ENCODE results near the gene SSTR3.
A peak's percentile ranks its signal among the peaks of the same experiment; 100 is the strongest.

SSTR3 gene

DNA sequence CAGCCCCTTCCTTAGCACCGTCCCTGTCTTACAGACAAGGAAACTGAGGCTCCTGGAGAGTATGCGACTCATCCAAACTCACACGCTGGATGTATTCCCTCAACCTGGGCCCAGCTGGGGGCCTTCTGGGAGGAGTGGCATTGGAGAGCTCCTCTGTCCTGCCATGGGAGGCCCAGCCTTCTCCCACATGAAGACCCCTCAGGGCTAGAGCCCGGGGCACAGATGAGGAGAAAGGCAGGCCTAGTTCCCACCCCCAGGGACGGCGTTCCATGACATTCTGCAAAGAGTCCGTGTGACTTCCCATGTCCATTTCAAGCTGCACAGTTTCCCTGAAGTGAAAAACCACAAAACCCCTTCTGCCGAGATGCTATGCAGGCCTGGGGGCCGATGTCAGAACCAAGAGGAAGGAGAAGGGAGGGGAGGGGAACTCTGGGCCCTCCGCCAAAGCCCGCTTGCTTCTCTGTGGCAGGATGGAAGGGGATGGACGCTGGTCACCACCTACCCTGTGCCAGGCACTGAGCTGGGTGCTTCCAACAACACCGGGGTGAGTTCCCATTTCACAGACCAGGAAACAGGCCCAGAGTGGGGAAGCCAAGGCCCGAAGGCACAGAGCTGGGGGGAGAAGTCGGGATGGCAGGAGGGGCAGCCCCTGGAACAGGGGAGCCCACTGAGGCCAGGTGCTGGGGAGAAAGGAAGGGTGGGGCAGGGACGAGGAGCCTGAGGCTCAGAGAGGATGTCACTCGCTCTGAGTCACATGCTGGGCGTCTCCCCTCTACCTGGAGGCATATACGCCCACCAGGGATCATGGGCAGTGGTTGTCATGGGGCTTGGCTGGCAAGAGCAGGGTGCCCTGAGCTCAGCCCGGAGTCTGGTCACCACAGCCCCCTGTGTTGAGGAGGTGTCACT, 16.1 kb upstream of the SSTR3 start:
- DNase-seq: peak; percentile 63

GRCh38 chr22:37226514-37226913, 14.2 kb upstream of the SSTR3 start:
- DNase-seq: no peak

DNA sequence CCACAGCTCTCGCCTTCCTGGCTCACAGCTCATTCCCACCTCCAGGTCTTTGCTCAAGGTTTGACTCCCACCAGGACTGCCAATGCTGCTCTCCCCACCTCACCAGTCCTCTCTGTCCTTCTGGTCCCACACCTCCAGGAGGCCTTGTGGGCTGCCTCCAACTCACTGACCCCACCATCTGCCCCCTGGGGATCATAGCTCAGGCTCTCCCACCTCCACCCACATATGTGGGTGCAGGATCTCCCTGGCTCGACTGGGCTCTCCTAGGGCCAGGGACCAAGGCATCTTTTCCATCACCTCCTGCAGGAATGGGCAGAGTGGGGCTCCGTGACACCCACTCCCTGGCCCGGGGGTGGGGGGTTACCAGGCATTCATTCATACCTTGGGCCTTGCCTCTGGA, 13.8 kb upstream of the SSTR3 start:
- no peak for DNase-seq

GRCh38 chr22:37225481-37225880, 13.2 kb upstream of the SSTR3 start:
- no peak for DNase-seq

DNA sequence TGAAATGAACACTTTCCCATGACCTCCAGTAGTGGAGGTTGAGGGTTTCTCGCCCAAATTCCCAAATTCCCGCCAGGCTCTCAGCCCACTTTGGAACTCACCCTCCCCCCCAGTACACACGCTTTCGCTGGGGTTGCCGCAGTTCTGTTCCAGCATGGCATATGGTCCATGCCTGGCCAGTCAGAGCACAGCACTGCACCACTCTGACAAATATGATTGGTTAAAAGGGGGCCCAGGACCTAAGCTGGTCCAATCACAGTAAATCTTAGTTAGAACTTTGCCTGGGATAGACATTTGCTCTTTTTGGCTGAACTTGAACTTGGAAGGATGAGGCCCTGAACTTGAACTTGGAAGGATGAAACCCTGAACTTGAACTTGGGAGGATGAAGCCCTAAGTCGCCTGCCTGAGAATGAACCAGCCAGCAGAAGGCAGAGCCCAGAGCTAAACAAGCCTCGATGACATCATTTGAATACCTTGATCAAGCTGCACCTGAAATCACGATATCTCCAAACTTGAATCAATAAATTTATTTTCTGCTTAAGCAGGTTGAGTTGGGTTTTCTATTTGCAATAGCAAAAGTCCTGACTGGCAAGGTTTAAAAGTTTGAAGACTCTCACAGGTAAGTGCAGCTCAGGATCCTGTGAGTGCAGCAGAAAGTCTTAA, 12.6 kb upstream of the SSTR3 start:
- DNase-seq: no peak

GRCh38 chr22:37223965-37224551, 11.8 kb upstream of the SSTR3 start:
- DNase-seq: no peak

GRCh38 chr22:37222440-37222971, 10.2 kb upstream of the SSTR3 start:
- DNase-seq: peak; percentile 72

- DNase-seq: no peak
Observed at GRCh38 chr22:37221424-37222333, 9.4 kb upstream of the SSTR3 start.

DNA sequence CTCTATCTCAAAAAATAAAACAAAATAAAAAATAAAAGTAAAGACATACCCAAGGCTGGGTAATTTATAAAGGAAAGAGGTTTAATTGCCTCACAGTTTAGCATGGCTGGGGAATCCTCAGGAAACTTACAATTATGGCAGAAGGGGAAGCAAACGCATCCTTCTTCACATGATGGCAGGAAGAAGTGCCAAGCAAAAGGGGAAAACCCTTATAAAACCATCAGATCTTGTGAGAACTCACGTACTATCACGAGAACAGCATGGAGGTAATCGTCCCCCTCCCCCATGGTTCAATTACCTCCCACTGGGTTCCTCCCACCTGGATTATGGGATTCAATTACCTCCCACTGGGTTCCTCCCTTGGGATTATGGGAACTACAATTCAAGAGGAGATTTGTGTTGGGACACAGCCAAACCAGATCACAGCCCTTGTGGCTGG, 8.3 kb upstream of the SSTR3 start:
- DNase-seq: no peak

- peak; percentile 42 for DNase-seq
Observed at GRCh38 chr22:37219533-37219932, 7.3 kb upstream of the SSTR3 start.

DNA sequence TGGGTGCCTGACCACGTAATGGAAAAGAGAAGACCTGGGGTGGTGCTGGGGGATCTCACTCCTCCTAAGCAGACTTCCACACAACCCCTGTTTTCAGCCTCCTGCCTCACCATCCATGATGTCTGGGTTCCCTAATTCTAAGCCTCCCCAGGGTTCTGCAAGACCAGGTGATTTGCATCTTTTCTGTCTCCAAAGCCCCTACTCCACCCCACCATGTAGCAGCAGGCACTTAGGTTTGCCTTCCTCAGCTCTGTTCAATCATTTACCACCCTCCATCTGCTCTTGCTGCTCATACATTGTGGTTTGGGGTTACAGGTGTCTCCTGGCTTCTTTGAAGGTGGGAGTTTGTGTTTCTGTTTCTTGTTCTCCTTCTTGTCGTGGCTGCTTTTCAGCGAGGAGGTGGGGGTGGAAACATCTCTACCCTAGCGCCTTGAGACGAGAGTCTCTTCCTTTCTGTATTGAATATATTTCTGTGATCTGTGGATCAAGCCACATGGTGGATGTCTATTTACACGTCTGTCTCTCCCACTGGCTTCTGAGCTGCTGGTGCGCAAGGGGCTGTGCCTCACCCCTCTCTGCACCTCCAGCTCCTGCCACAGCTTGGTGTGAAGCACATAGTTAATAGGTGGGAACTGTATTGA, 6.6 kb upstream of the SSTR3 start:
- DNase-seq: peak; percentile 79

DNA sequence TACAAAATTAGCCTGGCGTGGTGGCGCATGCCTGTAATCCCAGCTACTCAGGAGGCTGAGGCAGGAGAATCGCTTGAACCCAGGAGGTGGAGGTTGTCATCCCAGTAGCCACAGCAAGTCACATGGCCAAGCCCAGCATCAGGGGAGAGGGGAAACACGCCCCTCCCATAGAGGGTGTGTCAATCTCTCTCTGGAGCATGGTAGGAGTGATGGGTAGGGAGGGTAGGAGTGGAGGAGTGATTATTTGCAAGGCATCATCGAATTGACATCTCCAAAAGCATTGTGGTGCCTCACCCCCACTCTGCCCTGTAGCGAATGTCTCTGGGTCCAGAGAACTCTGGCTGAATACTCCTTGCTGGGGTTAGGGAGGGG, 6.1 kb upstream of the SSTR3 start:
- DNase-seq: peak; percentile 43

GRCh38 chr22:37215890-37216289, 3.6 kb upstream of the SSTR3 start:
- DNase-seq: no peak

DNA sequence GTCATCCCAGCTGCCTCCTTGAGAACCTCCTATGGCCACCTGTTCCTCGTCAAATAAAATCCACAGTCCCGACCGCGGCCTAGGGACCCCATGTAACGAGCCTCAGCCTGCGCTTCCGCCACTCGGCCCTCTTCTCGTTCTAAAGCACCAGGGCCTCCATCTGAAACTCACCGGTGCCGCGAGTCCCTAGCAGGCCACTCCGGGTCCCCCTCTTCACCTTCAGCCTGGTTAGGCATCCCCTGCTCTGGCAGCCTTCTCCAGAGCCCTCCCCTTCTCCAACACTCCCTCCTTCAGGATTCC, 2.4 kb upstream of the SSTR3 start:
- DNase-seq: no peak

DNA sequence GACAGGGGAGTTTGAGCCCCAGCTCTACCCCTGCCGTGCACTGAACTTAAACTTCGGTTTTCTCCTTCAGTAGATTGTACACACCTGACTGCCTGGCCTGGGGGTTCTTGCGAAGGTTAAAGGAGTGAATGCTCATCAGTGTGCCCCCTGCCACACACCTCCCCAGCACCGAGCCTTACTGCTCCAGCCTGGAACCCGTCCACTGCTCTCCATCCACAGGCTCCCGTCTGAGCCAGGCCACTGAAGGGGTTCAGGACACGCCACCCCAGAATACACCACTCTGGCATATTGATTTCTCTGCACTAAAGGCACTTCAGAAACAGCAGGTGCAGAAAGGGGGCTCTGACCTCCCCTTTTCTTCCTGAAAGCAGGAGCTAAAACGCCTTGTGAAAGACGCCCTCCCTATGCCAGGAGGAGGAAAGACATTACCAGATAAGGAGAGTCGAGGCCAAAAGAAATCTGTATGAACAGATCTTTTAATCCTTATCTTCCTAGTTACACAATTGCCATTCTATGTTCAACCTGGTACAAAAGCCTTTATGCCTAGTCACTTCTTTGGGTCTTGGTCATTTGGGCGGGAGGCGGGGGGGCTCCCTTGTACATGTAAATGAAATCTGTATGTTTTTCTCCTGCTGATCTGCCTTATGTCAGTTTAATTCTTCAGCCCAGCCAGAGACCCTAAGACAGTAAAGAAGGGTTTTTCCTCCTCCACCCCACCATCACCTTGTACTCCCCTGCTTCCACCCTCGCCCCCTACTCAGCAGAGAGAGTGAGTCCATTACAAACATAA, 1.9 kb upstream of the SSTR3 start:
- peak; percentile 1 for DNase-seq

GRCh38 chr22:37213218-37213855, 1.1 kb upstream of the SSTR3 start:
- DNase-seq: no peak

DNA sequence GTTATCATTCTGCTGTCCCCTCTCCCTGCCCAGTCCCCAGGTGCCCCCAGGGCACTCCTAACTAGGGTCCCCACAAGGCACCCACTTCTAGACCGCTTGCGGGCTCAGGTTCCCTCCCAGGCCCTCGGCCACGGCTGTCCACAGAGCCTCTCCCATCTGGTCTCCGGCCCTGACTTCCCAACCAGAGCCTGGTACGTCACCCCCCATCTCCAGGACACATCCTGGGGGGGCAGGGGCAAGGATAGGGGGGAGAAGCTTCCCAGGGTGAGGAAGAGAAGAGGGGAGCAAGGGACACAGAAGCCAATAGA, 457 bp downstream of the SSTR3 start:
- no peak for DNase-seq

DNA sequence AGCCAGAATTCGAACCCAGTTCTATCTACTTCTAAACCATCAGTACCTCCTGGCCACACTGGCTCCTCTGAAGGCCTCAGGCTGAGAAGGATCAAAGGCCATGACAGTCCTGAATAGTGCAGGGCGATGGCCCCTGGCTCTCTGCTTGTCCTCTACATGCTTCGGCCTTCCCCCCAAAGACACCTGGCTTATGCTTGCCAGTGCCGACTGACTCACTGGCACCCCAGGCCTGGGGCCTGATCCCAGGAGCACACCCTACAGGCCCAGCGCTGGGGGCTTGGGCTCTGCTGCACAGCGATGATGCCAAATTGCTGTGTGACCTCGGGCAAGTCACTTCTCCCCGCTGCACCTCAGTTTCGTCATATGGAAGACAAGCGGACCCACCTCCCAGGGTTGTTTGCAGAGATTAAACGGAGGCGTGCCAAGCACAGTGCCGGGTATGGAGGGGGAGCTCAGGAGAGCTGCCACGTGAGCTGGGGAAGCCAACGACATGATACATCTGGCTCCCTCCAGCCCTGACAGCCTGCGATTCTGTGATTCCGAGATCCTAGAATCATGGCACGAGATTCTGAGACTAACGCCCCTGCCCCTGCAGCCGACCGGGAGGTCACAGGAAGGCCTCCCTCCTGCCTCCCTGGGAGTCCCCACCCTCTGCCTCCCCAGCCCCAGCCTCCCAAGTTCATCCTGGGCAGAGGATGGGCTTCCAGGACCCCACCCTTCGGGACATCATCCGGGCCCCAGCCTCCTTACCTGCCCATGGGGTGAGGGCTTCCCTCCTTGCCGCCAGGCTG, 1.0 kb downstream of the SSTR3 start:
- no peak for DNase-seq

DNA sequence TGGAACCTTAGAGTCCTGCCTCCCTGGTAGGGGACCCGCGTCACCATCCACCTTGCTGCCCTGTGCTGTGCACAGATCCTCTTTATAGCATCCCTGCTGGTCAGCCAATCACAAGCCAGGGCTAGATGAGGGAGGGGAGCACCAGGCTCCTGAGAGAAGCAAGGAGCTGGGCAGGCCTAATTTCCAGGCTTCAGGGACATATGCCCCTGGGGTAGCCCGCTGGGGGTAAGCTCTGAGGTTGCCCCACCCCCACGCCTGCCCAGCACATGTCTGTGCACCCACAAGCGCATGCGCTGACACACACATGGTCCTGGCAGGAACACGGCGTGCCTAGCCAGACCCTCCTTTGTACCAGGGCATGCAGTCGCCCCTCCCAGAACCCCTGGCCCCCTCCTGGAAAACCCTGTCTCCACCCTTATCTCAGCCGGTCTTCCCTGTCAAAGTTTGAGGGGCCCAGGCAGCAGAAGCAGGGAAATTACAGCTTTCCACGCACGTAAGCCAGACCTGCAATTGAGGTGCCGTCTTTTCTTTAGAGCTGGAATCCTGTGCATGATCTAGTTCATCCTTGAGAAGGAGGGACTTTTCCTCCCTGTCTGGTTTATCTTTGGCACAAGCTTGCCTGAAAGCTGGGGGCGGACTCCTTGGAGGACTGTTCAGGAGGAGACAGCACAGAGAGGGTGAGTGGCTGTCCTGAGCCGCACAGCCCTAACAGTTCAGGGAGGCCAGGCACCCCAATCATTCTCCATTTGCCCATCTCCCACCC, 2.1 kb downstream of the SSTR3 start:
- no peak for DNase-seq
